SU-DHL-6 (cell line): Measurements from ENCODE around the gene INPP5B.

ENCODE experiments used
- H2AFZ ChIP-seq: fragments of 200-600 bp; sonication (generic); 2 replicates; pipeline ENCODE4 v1.6.1; 2014; ENCODE audit warnings: low read depth, mild to moderate bottlenecking, moderate library complexity, mixed read lengths, antibody characterized with exemption, low read length; ENCODE audit not compliant: severe bottlenecking
- H3F3A ChIP-seq: fragments of 200-600 bp; shearing (Covaris generic); 2 replicates; pipeline ENCODE4 v1.6.0; 2016; ENCODE audit warnings: antibody characterized with exemption, mild to moderate bottlenecking; ENCODE audit not compliant: insufficient read depth
- H3K27ac ChIP-seq: fragments of 200-600 bp; sonication (generic); 2 replicates; pipeline ENCODE4 v1.5.1; 2016; ENCODE audit warnings: low read depth, mild to moderate bottlenecking, low read length, moderate library complexity, mixed read lengths
- H3K27me3 ChIP-seq: fragments of 200-600 bp; sonication (generic), shearing (Covaris generic); 2 replicates; pipeline ENCODE4 v1.6.0; 2014; ENCODE audit warnings: mild to moderate bottlenecking, low read length
- H3K36me3 ChIP-seq: fragments of 200-600 bp; sonication (generic); 2 replicates; pipeline ENCODE4 v1.6.1; 2014; ENCODE audit warnings: mild to moderate bottlenecking, low read length, mixed read lengths
- H3K4me2 ChIP-seq: fragments of 300-600, 200-600 bp; shearing (Covaris generic), sonication (generic); 2 replicates; pipeline ENCODE4 v1.6.0; 2014; ENCODE audit warnings: low read length, low read depth, mild to moderate bottlenecking; ENCODE audit not compliant: poor library complexity, severe bottlenecking
- H3K4me3 ChIP-seq: fragments of 200-600 bp; sonication (generic); 2 replicates; pipeline ENCODE4 v1.5.1; 2014; ENCODE audit warnings: antibody characterized with exemption, low read length, mild to moderate bottlenecking, mixed read lengths; ENCODE audit not compliant: insufficient read depth, poor library complexity, severe bottlenecking
- H3K79me2 ChIP-seq: fragments of 200-600 bp; sonication (generic); 2 replicates; pipeline ENCODE4 v1.6.1; 2014; ENCODE audit warnings: mild to moderate bottlenecking, low read length, moderate library complexity; ENCODE audit not compliant: insufficient read depth
- H3K9ac ChIP-seq: fragments of 200-600 bp; sonication (generic); 2 replicates; pipeline ENCODE4 v1.7.0; 2014; ENCODE audit warnings: mild to moderate bottlenecking, low read length
- H3K9me2 ChIP-seq: fragments of 200-600 bp; sonication (generic); replicated peaks from 2 replicates; pipeline ENCODE4 v1.6.1; 2014; ENCODE audit warnings: low read length; ENCODE audit not compliant: insufficient read depth
- H3K9me3 ChIP-seq: fragments of 200-600 bp; sonication (generic); 2 replicates; pipeline ENCODE4 v1.6.1; 2014; ENCODE audit warnings: low read length, mixed read lengths; ENCODE audit not compliant: insufficient read depth
- H4K20me1 ChIP-seq: fragments of 200-600 bp; sonication (generic); 2 replicates; pipeline ENCODE4 v1.6.1; 2014; ENCODE audit warnings: low read depth, mild to moderate bottlenecking, antibody characterized with exemption, low read length, moderate library complexity, mixed read lengths
- EZH2phosphoT487 ChIP-seq: fragments of 200-600 bp; sonication (generic), shearing (Covaris generic); conservative IDR thresholded peaks from 2 replicates; pipeline ENCODE4 v1.6.1; 2018; ENCODE audit warnings: mild to moderate bottlenecking, antibody characterized with exemption, low read length, moderate library complexity, mixed read lengths
- TF ChIP-seq, protein P1 (sequence below): fragments of 200-600 bp; sonication (generic); IDR thresholded peaks from one replicate; pipeline ENCODE4 v1.5.1; 2017; ENCODE audit warnings: antibody characterized with exemption, mild to moderate bottlenecking, low read length, moderate library complexity; ENCODE audit not compliant: insufficient read depth, poor library complexity, severe bottlenecking

INPP5B gene

DNA sequence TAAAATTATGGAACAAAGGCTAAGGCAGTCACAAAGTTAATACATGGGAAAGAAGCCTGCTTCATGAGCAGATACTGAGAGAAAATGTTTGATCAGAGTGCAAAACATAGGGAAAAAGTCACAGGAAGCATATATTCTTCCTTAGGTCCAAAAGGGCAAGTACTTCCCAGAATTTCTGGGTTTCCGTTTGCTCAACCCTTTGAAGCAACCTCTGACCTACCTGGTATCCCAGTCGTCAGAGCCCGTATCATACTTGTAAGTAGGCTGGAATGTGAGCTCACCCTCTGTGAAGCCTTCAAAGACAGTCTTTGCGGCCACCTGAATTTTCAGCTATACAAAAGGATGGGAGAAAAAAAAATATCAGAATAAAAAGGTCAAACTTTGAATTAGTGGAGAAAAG is 67.0 kb downstream of the INPP5B start:
- Histone ChIP-seq H3K27me3 (no peaks in the 10 kb centered on the region), H3F3A (no peaks in the 10 kb centered on the region), H2AFZ (no peak overlapping the region), H3K9me3 (no peaks in the 10 kb centered on the region), H3K27ac (no peak overlapping the region), H3K9me2 (no peaks in the 10 kb centered on the region), H3K9ac (no peak overlapping the region), H3K79me2 (no peaks in the 10 kb centered on the region), H3K4me3 (no peak overlapping the region), H4K20me1 (no peaks in the 10 kb centered on the region), H3K36me3 (peaks cover 31% of the 10 kb centered on the region), H3K4me2 (no peak overlapping the region)
- no peak for TF ChIP-seq EZH2phosphoT487
- TF ChIP-seq, protein P1, sequence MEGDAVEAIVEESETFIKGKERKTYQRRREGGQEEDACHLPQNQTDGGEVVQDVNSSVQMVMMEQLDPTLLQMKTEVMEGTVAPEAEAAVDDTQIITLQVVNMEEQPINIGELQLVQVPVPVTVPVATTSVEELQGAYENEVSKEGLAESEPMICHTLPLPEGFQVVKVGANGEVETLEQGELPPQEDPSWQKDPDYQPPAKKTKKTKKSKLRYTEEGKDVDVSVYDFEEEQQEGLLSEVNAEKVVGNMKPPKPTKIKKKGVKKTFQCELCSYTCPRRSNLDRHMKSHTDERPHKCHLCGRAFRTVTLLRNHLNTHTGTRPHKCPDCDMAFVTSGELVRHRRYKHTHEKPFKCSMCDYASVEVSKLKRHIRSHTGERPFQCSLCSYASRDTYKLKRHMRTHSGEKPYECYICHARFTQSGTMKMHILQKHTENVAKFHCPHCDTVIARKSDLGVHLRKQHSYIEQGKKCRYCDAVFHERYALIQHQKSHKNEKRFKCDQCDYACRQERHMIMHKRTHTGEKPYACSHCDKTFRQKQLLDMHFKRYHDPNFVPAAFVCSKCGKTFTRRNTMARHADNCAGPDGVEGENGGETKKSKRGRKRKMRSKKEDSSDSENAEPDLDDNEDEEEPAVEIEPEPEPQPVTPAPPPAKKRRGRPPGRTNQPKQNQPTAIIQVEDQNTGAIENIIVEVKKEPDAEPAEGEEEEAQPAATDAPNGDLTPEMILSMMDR = no peak

- Histone ChIP-seq H3K9me2 (no peaks in the 10 kb centered on the region), H3K79me2 (no peaks in the 10 kb centered on the region), H2AFZ (no peak overlapping the region), H3K27ac (no peak overlapping the region), H3K27me3 (no peaks in the 10 kb centered on the region), H3K9me3 (no peaks in the 10 kb centered on the region), H3K36me3 (peaks cover 39% of the 10 kb centered on the region), H3K9ac (no peak overlapping the region), H3K4me2 (no peak overlapping the region), H3K4me3 (no peak overlapping the region), H3F3A (no peaks in the 10 kb centered on the region), H4K20me1 (no peaks in the 10 kb centered on the region)
- no peak for TF ChIP-seq EZH2phosphoT487
- TF ChIP-seq, protein P1 = no peak
Observed at GRCh38 chr1:37878071-37878470, 68.8 kb downstream of the INPP5B start.

DNA sequence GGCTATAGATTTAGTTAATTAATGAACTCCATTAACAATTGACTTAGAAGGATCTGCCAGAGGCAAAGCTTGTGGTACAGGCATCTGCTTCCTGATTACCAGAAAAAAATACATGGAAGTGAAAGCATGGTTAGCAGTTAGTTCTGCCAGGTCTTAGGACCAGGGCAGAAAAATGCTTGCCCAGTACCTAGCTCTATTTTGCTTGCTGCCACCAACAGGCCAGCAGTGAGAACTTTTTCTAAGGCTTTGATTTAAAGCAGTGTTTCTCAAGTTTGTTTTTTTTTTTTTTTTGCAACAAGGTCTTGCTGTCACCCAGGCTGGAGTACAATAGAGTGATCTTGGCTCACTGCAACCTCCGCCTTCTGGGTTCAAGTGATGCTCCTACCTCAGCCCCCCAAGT is 71.0 kb downstream of the INPP5B start:
- Histone ChIP-seq H3K36me3 (peaks cover 36% of the 10 kb centered on the region), H3F3A (no peaks in the 10 kb centered on the region), H3K79me2 (no peaks in the 10 kb centered on the region), H3K4me2 (no peak overlapping the region), H4K20me1 (no peaks in the 10 kb centered on the region), H3K9me3 (no peaks in the 10 kb centered on the region), H3K27ac (no peak overlapping the region), H3K27me3 (no peaks in the 10 kb centered on the region), H3K4me3 (no peak overlapping the region), H2AFZ (no peak overlapping the region), H3K9me2 (no peaks in the 10 kb centered on the region), H3K9ac (no peak overlapping the region)
- TF ChIP-seq EZH2phosphoT487 = no peak
- TF ChIP-seq, protein P1 = no peak

DNA sequence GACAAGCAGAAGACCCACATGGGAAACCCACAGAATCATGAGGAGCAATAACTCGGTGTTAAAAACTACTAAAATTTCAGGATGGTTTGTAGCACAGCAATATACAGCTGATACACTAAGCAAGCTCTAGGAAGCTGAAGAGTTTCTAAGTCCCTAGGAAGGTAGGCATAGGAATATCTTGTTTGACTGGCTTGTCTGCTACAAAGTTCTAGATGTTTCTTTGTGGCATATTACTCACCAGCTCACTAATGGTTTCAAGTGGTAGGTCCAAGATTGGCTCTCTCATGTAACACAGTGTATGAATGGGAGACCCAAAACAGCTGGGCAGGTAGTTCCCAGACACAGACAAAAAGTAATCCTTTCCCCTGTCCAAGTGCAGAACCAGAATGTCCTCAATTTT is 74.2 kb downstream of the INPP5B start:
- H3K27me3 ChIP-seq = no peaks in the 10 kb centered on the region
- no peak overlapping the region for H3K4me3 ChIP-seq
- H3K4me2 ChIP-seq = no peak overlapping the region
- H3K9ac ChIP-seq = no peak overlapping the region
- no peaks in the 10 kb centered on the region for H4K20me1 ChIP-seq
- no peaks in the 10 kb centered on the region for H3K9me2 ChIP-seq
- no peaks in the 10 kb centered on the region for H3K79me2 ChIP-seq
- H2AFZ ChIP-seq = no peak overlapping the region
- TF ChIP-seq, protein P1 = no peak
- no peak for TF ChIP-seq EZH2phosphoT487
- no peak overlapping the region for H3K27ac ChIP-seq
- no peaks in the 10 kb centered on the region for H3F3A ChIP-seq
- H3K36me3 ChIP-seq = peaks cover 34% of the 10 kb centered on the region
- H3K9me3 ChIP-seq = no peaks in the 10 kb centered on the region
